Loucy (cell line): ENCODE data around the gene CD164.

Experiments
- H2AFZ ChIP-seq: fragments of 200-600 bp; sonication (generic); 2 replicates; pipeline ENCODE4 v1.6.0; 2016; ENCODE audit warnings: antibody characterized with exemption, mild to moderate bottlenecking, low read length, moderate library complexity
- H3F3A ChIP-seq: fragments of 200-600 bp; 2 replicates; pipeline ENCODE4 v1.6.0; 2016; ENCODE audit warnings: antibody characterized with exemption, low read depth, mild to moderate bottlenecking
- H3K27me3 ChIP-seq: fragments of 200-600 bp; sonication (generic); 2 replicates; pipeline ENCODE4 v1.6.1; 2014; ENCODE audit warnings: low read length, mild to moderate bottlenecking; ENCODE audit not compliant: insufficient read depth, poor library complexity, severe bottlenecking
- H3K36me3 ChIP-seq: fragments of 200-600 bp; sonication (generic); 2 replicates; pipeline ENCODE4 v1.6.1; 2016; ENCODE audit warnings: low read length; ENCODE audit not compliant: insufficient read depth
- H3K4me1 ChIP-seq: fragments of 200-600 bp; sonication (generic); 2 replicates; pipeline ENCODE4 v1.5.1; 2014; ENCODE audit warnings: low read length, mild to moderate bottlenecking; ENCODE audit not compliant: insufficient read depth, poor library complexity, severe bottlenecking
- H3K4me2 ChIP-seq: fragments of 200-600 bp; sonication (generic); 2 replicates; pipeline ENCODE4 v1.6.0; 2014; ENCODE audit warnings: antibody characterized with exemption, low read length, low read depth, mild to moderate bottlenecking; ENCODE audit not compliant: poor library complexity, severe bottlenecking
- H3K4me3 ChIP-seq: fragments of 200-600 bp; sonication (generic); 2 replicates; pipeline ENCODE4 v1.5.1; 2014; ENCODE audit warnings: low read length, mild to moderate bottlenecking, mixed read lengths; ENCODE audit not compliant: poor library complexity, severe bottlenecking
- H3K79me2 ChIP-seq: fragments of 200-600 bp; sonication (generic); 2 replicates; pipeline ENCODE4 v1.6.1; 2014; ENCODE audit warnings: low read length; ENCODE audit not compliant: insufficient read depth
- H3K9ac ChIP-seq: fragments of 200-600 bp; sonication (generic); 2 replicates; pipeline ENCODE4 v1.6.0; 2014; ENCODE audit warnings: mild to moderate bottlenecking, low read depth, low read length, moderate library complexity; ENCODE audit not compliant: poor library complexity, severe bottlenecking
- H3K9me2 ChIP-seq: fragments of 200-600 bp; sonication (generic); replicated peaks from 2 replicates; pipeline ENCODE4 v1.6.1; 2016; ENCODE audit warnings: low read depth, low read length, mixed read lengths
- H3K9me3 ChIP-seq: fragments of 200-600 bp; sonication (generic); 2 replicates; pipeline ENCODE4 v1.6.1; 2014; ENCODE audit warnings: mild to moderate bottlenecking, antibody characterized with exemption, low read length, low read depth; ENCODE audit not compliant: insufficient read depth
- H4K20me1 ChIP-seq: fragments of 200-600 bp; sonication (generic); 2 replicates; pipeline ENCODE4 v1.6.0; 2014; ENCODE audit warnings: antibody characterized with exemption, low read length, mild to moderate bottlenecking; ENCODE audit not compliant: insufficient read depth, poor library complexity, severe bottlenecking
- EZH2phosphoT487 ChIP-seq: fragments of 200-600 bp; IDR thresholded peaks from 2 replicates; pipeline ENCODE4 v1.6.1; 2018; ENCODE audit warnings: antibody characterized with exemption, mild to moderate bottlenecking, moderate library complexity, borderline replicate concordance
- TF ChIP-seq, protein P1 (sequence below): fragments of 200-600 bp; sonication (generic); conservative IDR thresholded peaks from 2 replicates; pipeline ENCODE4 v1.5.1; 2014; ENCODE audit warnings: mild to moderate bottlenecking, antibody characterized with exemption, low read length

CD164 gene

GRCh38 chr6:109328629-109329028 is 53.6 kb downstream of the CD164 start:
- H3K9me2 ChIP-seq, result no peaks in the 10 kb centered on the region
- H3K36me3 ChIP-seq, result no peaks in the 10 kb centered on the region
- H3K4me2 ChIP-seq, result no peak overlapping the region
- H2AFZ ChIP-seq, result no peak overlapping the region
- no peaks in the 10 kb centered on the region for H3K27me3 ChIP-seq
- no peaks in the 10 kb centered on the region for H3F3A ChIP-seq
- peaks cover 12% of the 10 kb centered on the region for H3K4me1 ChIP-seq
- no peaks in the 10 kb centered on the region for H4K20me1 ChIP-seq
- no peak overlapping the region for H3K9ac ChIP-seq
- H3K9me3 ChIP-seq, result no peaks in the 10 kb centered on the region
- TF ChIP-seq EZH2phosphoT487, result no peak
- TF ChIP-seq, protein P1, sequence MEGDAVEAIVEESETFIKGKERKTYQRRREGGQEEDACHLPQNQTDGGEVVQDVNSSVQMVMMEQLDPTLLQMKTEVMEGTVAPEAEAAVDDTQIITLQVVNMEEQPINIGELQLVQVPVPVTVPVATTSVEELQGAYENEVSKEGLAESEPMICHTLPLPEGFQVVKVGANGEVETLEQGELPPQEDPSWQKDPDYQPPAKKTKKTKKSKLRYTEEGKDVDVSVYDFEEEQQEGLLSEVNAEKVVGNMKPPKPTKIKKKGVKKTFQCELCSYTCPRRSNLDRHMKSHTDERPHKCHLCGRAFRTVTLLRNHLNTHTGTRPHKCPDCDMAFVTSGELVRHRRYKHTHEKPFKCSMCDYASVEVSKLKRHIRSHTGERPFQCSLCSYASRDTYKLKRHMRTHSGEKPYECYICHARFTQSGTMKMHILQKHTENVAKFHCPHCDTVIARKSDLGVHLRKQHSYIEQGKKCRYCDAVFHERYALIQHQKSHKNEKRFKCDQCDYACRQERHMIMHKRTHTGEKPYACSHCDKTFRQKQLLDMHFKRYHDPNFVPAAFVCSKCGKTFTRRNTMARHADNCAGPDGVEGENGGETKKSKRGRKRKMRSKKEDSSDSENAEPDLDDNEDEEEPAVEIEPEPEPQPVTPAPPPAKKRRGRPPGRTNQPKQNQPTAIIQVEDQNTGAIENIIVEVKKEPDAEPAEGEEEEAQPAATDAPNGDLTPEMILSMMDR, result no peak
- H3K79me2 ChIP-seq, result no peaks in the 10 kb centered on the region
- no peak overlapping the region for H3K4me3 ChIP-seq

- no peaks in the 10 kb centered on the region for H4K20me1 ChIP-seq
- no peaks in the 10 kb centered on the region for H3K79me2 ChIP-seq
- H3K9me2 ChIP-seq, result no peaks in the 10 kb centered on the region
- H3F3A ChIP-seq, result no peaks in the 10 kb centered on the region
- no peaks in the 10 kb centered on the region for H3K36me3 ChIP-seq
- TF ChIP-seq EZH2phosphoT487, result no peak
- TF ChIP-seq, protein P1, result no peak
- no peaks in the 10 kb centered on the region for H3K9me3 ChIP-seq
- no peak overlapping the region for H2AFZ ChIP-seq
- H3K9ac ChIP-seq, result no peak overlapping the region
- peaks cover 17% of the 10 kb centered on the region for H3K4me1 ChIP-seq
- H3K4me3 ChIP-seq, result no peak overlapping the region
- H3K4me2 ChIP-seq, result no peak overlapping the region
- H3K27me3 ChIP-seq, result no peaks in the 10 kb centered on the region
Observed at GRCh38 chr6:109327959-109328358, 54.3 kb downstream of the CD164 start.

DNA sequence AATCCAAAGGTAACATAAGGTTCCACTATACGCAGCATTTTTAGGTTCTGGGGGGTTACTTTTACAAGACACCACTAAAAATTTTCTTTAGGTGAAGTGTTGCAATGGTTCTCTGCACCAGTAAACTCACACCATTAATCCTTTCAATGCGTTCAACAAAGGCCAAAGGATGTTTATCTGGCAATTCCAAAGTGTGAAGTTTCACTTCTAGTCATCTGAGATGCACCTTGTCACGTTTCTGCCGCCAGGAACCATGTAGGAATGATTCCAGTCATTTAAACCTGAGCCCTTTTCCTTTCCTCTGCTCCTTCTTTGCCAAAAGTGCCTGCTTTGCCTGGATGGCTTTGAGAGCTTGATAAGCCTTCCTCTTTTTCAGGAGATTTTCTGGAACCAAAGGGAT is 54.8 kb downstream of the CD164 start:
- Histone ChIP-seq H3K4me2 (no peak overlapping the region), H4K20me1 (no peaks in the 10 kb centered on the region), H2AFZ (no peak overlapping the region), H3K36me3 (no peaks in the 10 kb centered on the region), H3K79me2 (no peaks in the 10 kb centered on the region), H3K9me3 (no peaks in the 10 kb centered on the region), H3K9ac (no peak overlapping the region), H3K27me3 (no peaks in the 10 kb centered on the region), H3K4me3 (no peak overlapping the region), H3K9me2 (no peaks in the 10 kb centered on the region), H3F3A (no peaks in the 10 kb centered on the region), H3K4me1 (peaks cover 17% of the 10 kb centered on the region)
- TF ChIP-seq EZH2phosphoT487, result no peak
- TF ChIP-seq, protein P1, result no peak
